Measurements from ENCODE around the gene PDE8A.

Gene PDE8A

GRCh38 chr15:85036716-85037115 lies 55.1 kb downstream of the PDE8A start:
- no peak for DNase-seq (ENCODE audit: low read depth)
- H3K4me3 ChIP-seq (ENCODE audit: control insufficient read depth, low read depth, low read length): no peak overlapping the region
- TF ChIP-seq CTCF (IDR thresholded peaks at IDR 0.05; ENCODE audit: control insufficient read depth, insufficient read depth, low read depth, low read length, missing control alignments): no peak

- DNase-seq (ENCODE audit: low read depth): no peak
- H3K4me3 ChIP-seq (ENCODE audit: control insufficient read depth, low read depth, low read length): no peak overlapping the region
- no peak for TF ChIP-seq CTCF (IDR thresholded peaks at IDR 0.05; ENCODE audit: control insufficient read depth, insufficient read depth, low read depth, low read length, missing control alignments)
Measured at GRCh38 chr15:85037641-85038040, 56.0 kb downstream of the PDE8A start.

GRCh38 chr15:85041230-85041629 lies 59.6 kb downstream of the PDE8A start:
- TF ChIP-seq CTCF (IDR thresholded peaks at IDR 0.05; ENCODE audit: control insufficient read depth, insufficient read depth, low read depth, low read length, missing control alignments): no peak
- no peak overlapping the region for H3K4me3 ChIP-seq (ENCODE audit: control insufficient read depth, low read depth, low read length)

GRCh38 chr15:85044251-85044853 lies 62.7 kb downstream of the PDE8A start:
- TF ChIP-seq CTCF (IDR thresholded peaks at IDR 0.05; ENCODE audit: control insufficient read depth, insufficient read depth, low read depth, low read length, missing control alignments): peak; percentile 79
- no peak overlapping the region for H3K4me3 ChIP-seq (ENCODE audit: control insufficient read depth, low read depth, low read length)
- peak; percentile 34 for DNase-seq (ENCODE audit: low read depth)

More at GRCh38 chr15:85041230-85041629, 59.6 kb downstream of the PDE8A start:
- no peak for DNase-seq (ENCODE audit: low read depth)

GRCh38 chr15:85044894-85045293 lies 63.2 kb downstream of the PDE8A start:
- no peak overlapping the region for H3K4me3 ChIP-seq (ENCODE audit: control insufficient read depth, low read depth, low read length)
- TF ChIP-seq CTCF (IDR thresholded peaks at IDR 0.05; ENCODE audit: control insufficient read depth, insufficient read depth, low read depth, low read length, missing control alignments): no peak
- no peak for DNase-seq (ENCODE audit: low read depth)

- no peak for DNase-seq (ENCODE audit: low read depth)
- H3K4me3 ChIP-seq (ENCODE audit: control insufficient read depth, low read depth, low read length): no peak overlapping the region
- no peak for TF ChIP-seq CTCF (IDR thresholded peaks at IDR 0.05; ENCODE audit: control insufficient read depth, insufficient read depth, low read depth, low read length, missing control alignments)
Measured at GRCh38 chr15:85045615-85046014, 64.0 kb downstream of the PDE8A start.

Measured in AG09309 (cell line).